Nucleus accumbens (tissue), 56 donors: Measurements from ENCODE around the gene CELA2B.

Experiments
- DNase-seq, 56 donors: peaks; one replicate each; lab custom pipeline; 2025; lab: John Stamatoyannopoulos, UW

Gene CELA2B

GRCh38 chr1:15523104-15524020, 47.5 kb downstream of the CELA2B start:
- no peak for DNase-seq

GRCh38 chr1:15524021-15524282, 48.0 kb downstream of the CELA2B start, which contains the start of gene CASP9:
TSS of gene CASP9 (minus strand) at chr1:15524215. CDS start at chr1:15524200, 15 bp downstream.
- DNase-seq = no peak

- peak; percentile 96 to 100 (median 100) for DNase-seq
These were observed 48.6 kb downstream of the CELA2B start for GRCh38 chr1:15524283-15525049.

GRCh38 chr1:15525050-15526020, 49.4 kb downstream of the CELA2B start:
- peak in 6 of 56 donors; percentile 8 to 43 (median 37) for DNase-seq

- peak in 1 of 56 donors; percentile 35 for DNase-seq
These were observed 50.2 kb downstream of the CELA2B start for GRCh38 chr1:15526021-15526489.

- DNase-seq = peak; percentile 92 to 100 (median 99)
These were observed 50.8 kb downstream of the CELA2B start, which contains the start of gene DNAJC16 for GRCh38 chr1:15526490-15527339. TSS of gene DNAJC16 (plus strand) at chr1:15526848. CDS start at chr1:15529106, 2,258 bp downstream.

GRCh38 chr1:15531003-15531402, 55.1 kb downstream of the CELA2B start:
- no peak for DNase-seq

GRCh38 chr1:15531682-15532081, 55.8 kb downstream of the CELA2B start:
- DNase-seq = no peak

GRCh38 chr1:15538771-15539170, 62.9 kb downstream of the CELA2B start:
- no peak for DNase-seq

- DNase-seq = no peak
These were observed 64.3 kb downstream of the CELA2B start for GRCh38 chr1:15540186-15540585.
